Kidney (tissue), 14 donors: Measurements from ENCODE around the gene TSBP1. TPM values are rescaled to one million over a fixed set of nuclear protein-coding genes. Genes with fewer than 3 reads are reported as not detected.

Experiments used
- DNase-seq, 5 donors: peaks; one replicate each; pipeline ENCODE4 v3.0.0-alpha.2; 2013 to 2020
- FAIRE-seq: peaks from 2 replicates; lab custom pipeline; 2012; peaks lifted over from hg19 to GRCh38; lab: Jason Lieb, UNC
- H3K27ac ChIP-seq, 2 donors: one replicate each; pipeline ENCODE4 v1.7.0; 2013; ENCODE audit warnings: low read depth in 2 of 2, low read length in 2 of 2, inconsistent platforms in 1 of 2
- H3K27me3 ChIP-seq: one replicate; pipeline ENCODE4 v1.7.1; 2013; ENCODE audit warnings: low read length, inconsistent platforms; ENCODE audit not compliant: control insufficient read depth, insufficient read depth
- H3K36me3 ChIP-seq, 3 donors: one replicate each; pipeline versions ENCODE4 v1.7.0 to v1.7.1; 2013; ENCODE audit warnings: low read length in 3 of 3, control low read depth in 1 of 3, inconsistent platforms in 1 of 3; ENCODE audit not compliant: insufficient read depth in 3 of 3, control insufficient read depth in 2 of 3
- H3K4me1 ChIP-seq, 3 donors: one replicate each; pipeline versions ENCODE4 v1.7.0 to v1.7.1; 2013; ENCODE audit warnings: low read length in 3 of 3, inconsistent platforms in 1 of 3, low read depth in 1 of 3; ENCODE audit not compliant: control insufficient read depth in 2 of 3, insufficient read depth in 2 of 3
- H3K4me3 ChIP-seq, 3 donors: one replicate each; pipeline versions ENCODE4 v1.7.0 to v1.8.1; 2013; ENCODE audit warnings: low read length in 3 of 3, control low read depth in 1 of 3, inconsistent platforms in 1 of 3
- H3K9ac ChIP-seq, 3 donors: one replicate each; pipeline versions ENCODE4 v1.7.0 to v1.7.1; 2013; ENCODE audit warnings: low read length in 3 of 3, control low read depth in 1 of 3, inconsistent platforms in 1 of 3
- H3K9me3 ChIP-seq, 3 donors: one replicate each; pipeline versions ENCODE4 v1.7.0 to v1.7.1; 2013; ENCODE audit warnings: low read length in 3 of 3, control low read depth in 1 of 3, inconsistent platforms in 1 of 3; ENCODE audit not compliant: control insufficient read depth in 2 of 3, insufficient read depth in 1 of 3
- intact Hi-C: fragments of 100-400 bp; cut with DNase I; formaldehyde crosslinking; loops from one replicate; pipeline ENCODE4 v1.11.1; 2022
- polyA plus RNA-seq: library from polyadenylated mRNA; stranded (reverse); fragments of 350-450 nt; fragmentation: Illumina TruSeq; extraction: RNeasy Lipid Tissue Mini Kit (QIAGEN cat#74804); gene quantifications from one replicate; pipeline ENCODE4 v1.2.3, GENCODE V29; 2014; ENCODE audit warnings: low read depth, low replicate concordance; ENCODE audit not compliant: insufficient read depth
- total RNA-seq: library from RNA; stranded (reverse); fragmentation: NEBNext Ultra II Directional; extraction: Animal tissue kit (Norgen Biotek cat#: 25700); gene quantifications from one replicate; pipeline ENCODE4 v1.2.1, GENCODE V29; 2021
- TF ChIP-seq, protein P1 (sequence below): IDR thresholded peaks from 3 replicates; pipeline ENCODE4 v1.5.1; 2012; ENCODE audit warnings: mild to moderate bottlenecking, moderate library complexity, borderline replicate concordance; ENCODE audit not compliant: insufficient read depth; ENCODE audit errors: extremely low read depth
- donor health status: control.
- donor health status: control.
- donor health status: control.
- donor health status: control.
- donor health status: control.
- donor health status: DM: yes; HTN: yes; CAD: no.
- donor health status: Normal renal cell carcinoma (clear cell type).

Gene TSBP1
- total and polyA plus RNA-seq, 2 donors from 2014 or later, result not detected

DNA sequence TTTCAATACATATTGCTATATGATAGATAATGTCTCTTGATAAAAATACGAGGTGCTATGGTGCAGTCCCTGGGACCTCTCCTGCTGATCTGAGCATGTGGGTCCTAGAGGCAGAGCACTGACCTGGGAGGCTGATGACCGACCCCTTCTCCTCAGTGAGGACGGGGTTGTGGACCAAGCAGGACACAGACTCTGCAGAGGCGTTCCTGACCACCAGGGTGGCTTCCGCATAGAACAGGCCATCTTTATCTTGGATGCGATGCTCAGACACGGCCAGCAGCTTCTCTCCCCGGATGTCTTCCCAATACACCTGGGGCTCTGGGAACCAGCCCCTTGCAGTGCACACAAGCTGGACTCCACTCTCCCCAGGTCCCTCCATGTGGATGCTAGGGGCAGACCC is 31.1 kb upstream of the TSBP1 start:
- Histone ChIP-seq H3K27ac (no peak overlapping the region), H3K36me3 (no peaks in the 10 kb centered on the region), H3K9me3 (no peaks in the 10 kb centered on the region), H3K4me3 (no peak overlapping the region), H3K4me1 (no peaks in the 10 kb centered on the region), H3K9ac (no peak overlapping the region), H3K27me3 (no peaks in the 10 kb centered on the region)
- DNase-seq (no peak), FAIRE-seq (no peak)
- intact Hi-C loops, result no loop called here
- TF ChIP-seq, protein P1, sequence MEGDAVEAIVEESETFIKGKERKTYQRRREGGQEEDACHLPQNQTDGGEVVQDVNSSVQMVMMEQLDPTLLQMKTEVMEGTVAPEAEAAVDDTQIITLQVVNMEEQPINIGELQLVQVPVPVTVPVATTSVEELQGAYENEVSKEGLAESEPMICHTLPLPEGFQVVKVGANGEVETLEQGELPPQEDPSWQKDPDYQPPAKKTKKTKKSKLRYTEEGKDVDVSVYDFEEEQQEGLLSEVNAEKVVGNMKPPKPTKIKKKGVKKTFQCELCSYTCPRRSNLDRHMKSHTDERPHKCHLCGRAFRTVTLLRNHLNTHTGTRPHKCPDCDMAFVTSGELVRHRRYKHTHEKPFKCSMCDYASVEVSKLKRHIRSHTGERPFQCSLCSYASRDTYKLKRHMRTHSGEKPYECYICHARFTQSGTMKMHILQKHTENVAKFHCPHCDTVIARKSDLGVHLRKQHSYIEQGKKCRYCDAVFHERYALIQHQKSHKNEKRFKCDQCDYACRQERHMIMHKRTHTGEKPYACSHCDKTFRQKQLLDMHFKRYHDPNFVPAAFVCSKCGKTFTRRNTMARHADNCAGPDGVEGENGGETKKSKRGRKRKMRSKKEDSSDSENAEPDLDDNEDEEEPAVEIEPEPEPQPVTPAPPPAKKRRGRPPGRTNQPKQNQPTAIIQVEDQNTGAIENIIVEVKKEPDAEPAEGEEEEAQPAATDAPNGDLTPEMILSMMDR, result no peak

DNA sequence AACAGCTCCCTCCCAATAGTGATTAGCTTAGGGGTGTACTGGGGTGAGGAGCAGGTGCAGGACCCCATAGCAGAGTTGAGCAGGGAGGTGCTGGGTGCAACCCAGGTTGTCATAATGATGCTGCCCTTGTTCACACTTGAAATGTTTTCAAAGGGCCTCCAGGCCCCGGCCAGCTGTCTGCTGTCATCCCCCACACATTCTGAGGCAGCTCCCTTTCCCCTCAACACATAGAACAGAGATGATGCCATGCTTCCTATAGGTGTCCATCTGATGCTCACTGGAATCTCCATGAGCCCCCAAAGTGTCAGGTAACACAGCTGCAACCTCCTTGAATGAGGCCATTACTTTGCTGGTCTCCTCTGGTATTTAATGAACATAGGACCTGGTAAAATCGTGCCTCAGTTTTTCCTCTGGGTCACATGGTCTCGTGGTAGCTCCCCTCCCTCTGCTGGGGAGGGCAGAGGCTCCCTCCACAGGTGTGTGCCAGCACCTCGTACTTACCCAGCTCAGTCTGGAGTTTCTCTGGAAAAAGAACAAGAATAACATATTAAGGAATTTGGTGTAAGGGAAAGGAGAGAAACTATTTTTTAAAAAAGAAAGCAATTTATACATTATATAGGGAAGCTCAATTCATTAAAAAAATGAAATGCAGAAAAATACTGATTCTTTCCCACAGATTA is 29.7 kb upstream of the TSBP1 start:
- intact Hi-C loops, result no loop called here
- TF ChIP-seq, protein P1, result no peak
- H3K9ac ChIP-seq, result no peak overlapping the region
- H3K9me3 ChIP-seq, result no peaks in the 10 kb centered on the region
- no peaks in the 10 kb centered on the region for H3K27me3 ChIP-seq
- DNase-seq (peak in 4 of 5 donors; percentile 46 to 62 (median 58)), FAIRE-seq (no peak)
- H3K27ac ChIP-seq, result no peak overlapping the region
- H3K4me1 ChIP-seq, result no peaks in the 10 kb centered on the region
- H3K36me3 ChIP-seq, result no peaks in the 10 kb centered on the region
- no peak overlapping the region for H3K4me3 ChIP-seq

DNA sequence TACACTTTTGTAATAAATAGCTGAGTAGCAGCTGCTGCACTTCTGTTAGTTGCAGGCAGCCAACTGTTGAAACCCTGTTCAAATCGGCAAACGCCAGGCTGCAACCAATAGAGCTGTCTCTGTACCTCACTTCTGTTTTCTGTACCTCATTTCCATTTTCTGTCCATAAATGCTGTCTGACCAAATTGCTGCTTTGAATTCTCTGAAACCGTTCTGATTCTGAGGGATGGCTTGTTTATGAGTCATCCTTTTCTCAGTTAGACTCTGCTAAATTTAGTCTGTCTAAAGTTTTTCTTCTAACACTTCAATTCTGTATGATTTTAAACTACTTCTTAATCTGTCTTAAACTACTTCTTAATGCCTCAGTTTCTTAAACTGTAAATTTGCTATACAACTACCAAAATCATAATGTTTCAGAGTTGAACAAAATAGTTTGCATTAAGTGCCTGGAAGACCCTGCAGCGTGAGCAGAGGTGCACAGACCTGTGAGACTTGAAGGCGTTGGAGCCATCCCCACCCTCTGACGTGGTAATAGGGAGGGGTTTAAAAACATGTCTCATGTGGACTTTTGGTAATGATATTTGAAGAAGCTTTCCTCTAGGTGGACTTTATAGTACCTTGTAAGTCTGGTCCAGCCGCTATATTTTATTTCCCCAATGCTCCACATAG is 25.7 kb upstream of the TSBP1 start:
- DNase-seq (no peak), FAIRE-seq (no peak)
- no peak overlapping the region for H3K27ac ChIP-seq
- H3K27me3 ChIP-seq, result no peaks in the 10 kb centered on the region
- H3K4me1 ChIP-seq, result no peaks in the 10 kb centered on the region
- H3K36me3 ChIP-seq, result no peaks in the 10 kb centered on the region
- H3K4me3 ChIP-seq, result no peak overlapping the region
- TF ChIP-seq, protein P1, result no peak
- no peaks in the 10 kb centered on the region for H3K9me3 ChIP-seq
- H3K9ac ChIP-seq, result no peak overlapping the region
- intact Hi-C loops, result no loop called here
